ENCODE data around the gene TXLNA.
A peak's percentile ranks its signal among the peaks of the same experiment; 100 is the strongest.

TXLNA gene

DNA sequence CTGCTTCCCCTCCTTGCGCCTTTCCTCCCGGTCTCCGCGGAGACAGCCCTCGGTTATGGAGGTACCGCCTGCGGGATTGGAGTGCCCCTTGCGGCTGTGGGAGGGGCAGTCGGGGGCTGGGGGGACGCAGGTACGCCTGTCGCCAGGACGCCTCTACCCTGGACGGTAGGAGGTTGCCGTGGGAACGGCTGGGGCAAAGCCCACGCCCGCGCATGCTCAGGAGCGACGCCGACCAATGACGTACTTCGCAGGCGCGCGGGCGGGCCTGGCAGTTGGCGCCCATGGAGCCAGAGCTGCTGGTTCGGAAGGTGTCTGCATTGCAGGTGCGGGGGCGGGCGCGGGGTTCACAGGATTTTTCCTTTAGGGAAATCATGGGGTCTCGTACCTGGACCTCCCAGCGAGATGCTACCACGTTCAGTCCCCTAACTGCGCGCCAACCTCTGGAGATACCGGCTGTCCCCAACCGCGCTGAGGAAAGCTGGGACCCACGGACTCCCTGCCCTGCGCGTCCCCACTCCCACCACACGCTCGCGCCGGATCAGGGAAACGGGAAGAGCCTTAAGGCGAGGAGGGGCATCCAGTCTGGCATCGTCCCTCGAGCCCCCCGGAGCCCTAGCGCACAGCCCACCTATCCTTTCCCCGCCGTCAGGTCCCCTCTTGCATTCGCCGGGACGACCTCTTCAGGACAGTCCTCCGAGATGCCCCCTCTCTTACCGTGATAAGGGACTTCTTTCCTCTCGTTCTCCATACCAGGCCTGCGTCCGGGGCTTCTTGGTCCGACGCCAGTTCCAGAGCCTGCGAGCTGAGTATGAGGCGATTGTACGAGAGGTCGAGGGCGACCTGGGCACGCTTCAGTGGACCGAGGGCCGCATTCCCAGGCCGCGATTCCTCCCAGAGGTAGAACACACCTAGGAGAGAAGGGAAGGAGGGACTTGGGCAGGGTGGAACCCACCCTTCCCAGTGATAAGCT is 26.2 kb downstream of the TXLNA start, which contains the start of gene IQCC:
IQCC (plus strand) TSS at position 271 of the 970 bp plus-strand sequence; CDS start at position 282, 11 bp downstream.
- Histone ChIP-seq H3K9ac (peak within 1 kb of the TSS; percentile 67), H3K27ac (peak within 1 kb of the TSS; percentile 18; the same call in 1 of the 2 replicates), H3K4me3 (IDR thresholded peaks at IDR 0.05; ENCODE audit: insufficient read depth, low read depth, low read length) (peak within 1 kb of the TSS; percentile 88), H4K20me1 (ENCODE audit: insufficient read depth) (no peaks in the 10 kb centered on the region), H2AFZ (ENCODE audit: low read depth) (peak within 1 kb of the TSS; percentile 59), H3K4me2 (peak within 1 kb of the TSS; percentile 93), H3K27me3 (ENCODE audit: insufficient read depth, low read depth) (no peaks in the 10 kb centered on the region), H3K36me3 (ENCODE audit: insufficient read depth) (no peaks in the 10 kb centered on the region), H3K79me2 (ENCODE audit: insufficient read depth, low read depth) (no peaks in the 10 kb centered on the region), H3K4me1 (ENCODE audit: low read depth, poor library complexity, severe bottlenecking) (peaks cover 42% of the 10 kb centered on the region)
- TF ChIP-seq, protein P1, sequence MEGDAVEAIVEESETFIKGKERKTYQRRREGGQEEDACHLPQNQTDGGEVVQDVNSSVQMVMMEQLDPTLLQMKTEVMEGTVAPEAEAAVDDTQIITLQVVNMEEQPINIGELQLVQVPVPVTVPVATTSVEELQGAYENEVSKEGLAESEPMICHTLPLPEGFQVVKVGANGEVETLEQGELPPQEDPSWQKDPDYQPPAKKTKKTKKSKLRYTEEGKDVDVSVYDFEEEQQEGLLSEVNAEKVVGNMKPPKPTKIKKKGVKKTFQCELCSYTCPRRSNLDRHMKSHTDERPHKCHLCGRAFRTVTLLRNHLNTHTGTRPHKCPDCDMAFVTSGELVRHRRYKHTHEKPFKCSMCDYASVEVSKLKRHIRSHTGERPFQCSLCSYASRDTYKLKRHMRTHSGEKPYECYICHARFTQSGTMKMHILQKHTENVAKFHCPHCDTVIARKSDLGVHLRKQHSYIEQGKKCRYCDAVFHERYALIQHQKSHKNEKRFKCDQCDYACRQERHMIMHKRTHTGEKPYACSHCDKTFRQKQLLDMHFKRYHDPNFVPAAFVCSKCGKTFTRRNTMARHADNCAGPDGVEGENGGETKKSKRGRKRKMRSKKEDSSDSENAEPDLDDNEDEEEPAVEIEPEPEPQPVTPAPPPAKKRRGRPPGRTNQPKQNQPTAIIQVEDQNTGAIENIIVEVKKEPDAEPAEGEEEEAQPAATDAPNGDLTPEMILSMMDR (conservative IDR thresholded peaks at IDR 0.05; ENCODE audit: low read depth, low read length): no peak

DNA sequence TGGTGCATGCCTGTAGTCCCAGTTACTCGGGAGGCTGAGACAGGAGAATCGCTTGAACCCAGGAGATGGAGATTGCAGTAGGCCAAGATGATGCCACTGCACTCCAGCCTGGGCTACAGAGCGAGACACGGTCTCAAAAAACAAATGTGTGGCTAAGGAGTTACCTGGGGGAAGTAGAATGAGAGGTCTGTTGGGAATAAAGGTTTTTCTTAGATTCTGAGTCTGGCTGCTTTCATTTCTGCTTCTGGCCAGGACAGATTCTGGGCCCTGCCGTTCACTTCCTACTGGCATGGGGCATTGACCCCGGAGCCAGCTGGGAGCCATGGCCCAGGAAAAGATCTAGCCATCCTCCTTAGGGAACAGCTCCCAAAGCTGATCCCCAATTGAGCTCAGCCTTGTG is 29.0 kb downstream of the TXLNA start:
- TF ChIP-seq, protein P1 (conservative IDR thresholded peaks at IDR 0.05; ENCODE audit: low read depth, low read length): no peak
- no peaks in the 10 kb centered on the region for H3K27me3 ChIP-seq (ENCODE audit: insufficient read depth, low read depth)
- no peak overlapping the region for H3K4me2 ChIP-seq

DNA sequence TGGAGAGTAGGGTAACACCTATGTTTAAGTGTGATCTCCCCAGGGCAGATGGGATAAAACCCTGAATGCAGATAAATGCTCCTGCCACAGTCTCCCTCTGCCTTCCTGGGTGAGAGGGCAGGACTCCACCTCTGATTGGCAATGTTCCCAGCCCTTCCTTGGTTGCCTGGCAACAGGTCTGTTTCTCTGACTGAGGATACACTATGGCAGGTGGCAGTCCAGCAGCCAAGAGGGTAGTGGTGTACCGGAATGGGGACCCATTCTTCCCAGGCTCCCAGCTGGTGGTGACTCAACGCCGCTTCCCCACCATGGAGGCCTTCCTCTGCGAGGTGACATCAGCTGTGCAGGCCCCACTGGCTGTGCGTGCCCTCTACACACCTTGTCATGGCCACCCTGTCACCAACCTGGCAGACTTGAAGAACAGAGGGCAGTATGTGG is 29.4 kb downstream of the TXLNA start, which contains the start of gene DCDC2B:
DCDC2B (plus strand) TSS at position 199 of the 438 bp plus-strand sequence; CDS start at position 204, 5 bp downstream.
- H3K4me3 ChIP-seq (IDR thresholded peaks at IDR 0.05; ENCODE audit: insufficient read depth, low read depth, low read length): no peak within 1 kb of the TSS
- no peaks in the 10 kb centered on the region for H4K20me1 ChIP-seq (ENCODE audit: insufficient read depth)
- no peak within 1 kb of the TSS for H3K9ac ChIP-seq
- H3K36me3 ChIP-seq (ENCODE audit: insufficient read depth): no peaks in the 10 kb centered on the region
- no peaks in the 10 kb centered on the region for H3K27me3 ChIP-seq (ENCODE audit: insufficient read depth, low read depth)
- TF ChIP-seq, protein P1 (conservative IDR thresholded peaks at IDR 0.05; ENCODE audit: low read depth, low read length): no peak
- H3K4me2 ChIP-seq: no peak within 1 kb of the TSS
- H3K79me2 ChIP-seq (ENCODE audit: insufficient read depth, low read depth): no peaks in the 10 kb centered on the region
- H2AFZ ChIP-seq (ENCODE audit: low read depth): no peak within 1 kb of the TSS
- peaks cover 22% of the 10 kb centered on the region for H3K4me1 ChIP-seq (ENCODE audit: low read depth, poor library complexity, severe bottlenecking)
- no peak within 1 kb of the TSS for H3K27ac ChIP-seq

More for the DNA sequence above, 29.0 kb downstream of the TXLNA start:
- Histone ChIP-seq H2AFZ (ENCODE audit: low read depth) (no peak overlapping the region), H3K4me1 (ENCODE audit: low read depth, poor library complexity, severe bottlenecking) (peaks cover 22% of the 10 kb centered on the region), H3K79me2 (ENCODE audit: insufficient read depth, low read depth) (no peaks in the 10 kb centered on the region), H3K4me3 (IDR thresholded peaks at IDR 0.05; ENCODE audit: insufficient read depth, low read depth, low read length) (no peak overlapping the region), H3K27ac (no peak overlapping the region), H4K20me1 (ENCODE audit: insufficient read depth) (no peaks in the 10 kb centered on the region), H3K36me3 (ENCODE audit: insufficient read depth) (no peaks in the 10 kb centered on the region), H3K9ac (no peak overlapping the region)

DNA sequence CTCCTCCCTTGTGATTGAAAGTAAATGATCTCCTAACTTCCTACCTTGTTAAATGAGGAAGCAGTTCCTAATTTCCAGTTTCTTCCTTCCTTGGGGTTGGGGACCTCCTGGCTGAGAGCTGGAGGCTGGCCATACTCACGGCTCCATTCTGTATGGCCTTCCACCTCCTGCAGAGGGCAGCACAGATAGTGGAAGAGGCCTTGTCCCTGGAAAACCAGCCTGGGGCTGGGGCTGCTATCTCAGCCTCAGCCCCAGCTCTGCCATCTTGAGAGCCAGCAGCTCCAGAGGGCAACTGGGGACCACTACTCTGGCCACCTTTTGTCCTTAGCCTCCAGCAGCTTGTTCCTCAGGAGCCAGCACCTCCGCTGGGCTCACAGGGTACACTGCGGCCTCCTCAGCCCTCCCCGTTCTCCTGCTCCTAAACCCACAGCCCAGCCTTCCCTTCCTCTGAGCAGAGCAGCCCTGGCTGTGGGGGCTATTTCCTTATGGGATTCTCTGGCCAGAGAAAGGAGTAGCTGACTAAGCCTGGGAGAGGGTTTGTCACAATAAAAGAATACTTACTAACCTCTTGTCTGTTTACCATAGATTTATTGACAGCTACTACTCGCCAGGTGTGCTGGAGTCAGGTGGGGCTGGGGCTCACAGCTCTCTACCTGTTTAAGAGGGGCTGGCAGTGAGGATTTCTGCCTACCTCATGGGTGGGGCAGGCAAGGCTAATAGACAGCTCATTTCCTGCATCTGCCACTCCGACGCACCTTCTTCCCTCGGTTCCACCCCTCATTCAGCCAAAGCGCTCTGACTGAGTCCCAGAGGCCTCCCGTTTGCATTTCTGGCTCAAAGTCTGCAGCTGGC is 36.4 kb downstream of the TXLNA start:
- no peak overlapping the region for H2AFZ ChIP-seq (ENCODE audit: low read depth)
- H3K27ac ChIP-seq: no peak overlapping the region
- H3K27me3 ChIP-seq (ENCODE audit: insufficient read depth, low read depth): no peaks in the 10 kb centered on the region
- TF ChIP-seq, protein P1 (conservative IDR thresholded peaks at IDR 0.05; ENCODE audit: low read depth, low read length): peak; percentile 83
- no peak overlapping the region for H3K4me3 ChIP-seq (IDR thresholded peaks at IDR 0.05; ENCODE audit: insufficient read depth, low read depth, low read length)
- peaks cover 6% of the 10 kb centered on the region for H3K4me1 ChIP-seq (ENCODE audit: low read depth, poor library complexity, severe bottlenecking)
- H3K4me2 ChIP-seq: no peak overlapping the region
- no peaks in the 10 kb centered on the region for H3K79me2 ChIP-seq (ENCODE audit: insufficient read depth, low read depth)
- H3K9ac ChIP-seq: no peak overlapping the region
- no peaks in the 10 kb centered on the region for H4K20me1 ChIP-seq (ENCODE audit: insufficient read depth)
- H3K36me3 ChIP-seq (ENCODE audit: insufficient read depth): no peaks in the 10 kb centered on the region

Data from KMS-11 (cell line).